ENCODE data around the gene GPC6.

The GPC6 gene

DNA sequence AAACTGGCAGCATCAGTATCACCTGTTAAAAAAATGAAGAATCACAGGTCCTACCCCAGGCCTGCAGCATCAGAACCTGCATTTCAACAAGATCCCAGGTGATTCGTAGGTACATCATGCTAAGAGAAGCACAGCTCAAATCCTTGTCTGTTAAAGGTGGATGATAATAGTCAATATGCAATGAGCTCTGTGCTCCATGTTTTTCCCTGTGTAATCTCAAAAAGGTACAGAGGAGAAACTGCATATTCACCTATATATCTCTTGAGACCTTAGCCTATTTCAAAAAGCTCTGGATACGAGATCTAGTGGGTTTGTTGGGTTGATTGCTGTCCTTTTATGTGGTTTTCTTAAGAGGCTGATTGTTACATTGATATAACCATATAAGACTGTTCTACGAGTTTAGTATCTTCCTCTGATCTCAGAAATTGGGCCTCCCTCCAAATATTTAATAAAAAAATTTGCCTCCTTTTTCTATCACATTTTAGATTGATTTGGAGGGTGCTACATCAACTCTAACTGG lies 1104.0 kb downstream of the GPC6 start:
- no peak for DNase-seq (ENCODE audit: low read depth)
- no peak for TF ChIP-seq POLR2A (IDR thresholded peaks at IDR 0.05; ENCODE audit: extremely low read depth, insufficient read length)
- TF ChIP-seq, protein P1, sequence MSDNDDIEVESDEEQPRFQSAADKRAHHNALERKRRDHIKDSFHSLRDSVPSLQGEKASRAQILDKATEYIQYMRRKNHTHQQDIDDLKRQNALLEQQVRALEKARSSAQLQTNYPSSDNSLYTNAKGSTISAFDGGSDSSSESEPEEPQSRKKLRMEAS (IDR thresholded peaks at IDR 0.05; ENCODE audit: low read depth, low read length) = no peak
- no peak overlapping the region for H3K4me3 ChIP-seq (ENCODE audit: low read depth, low read length)

DNA sequence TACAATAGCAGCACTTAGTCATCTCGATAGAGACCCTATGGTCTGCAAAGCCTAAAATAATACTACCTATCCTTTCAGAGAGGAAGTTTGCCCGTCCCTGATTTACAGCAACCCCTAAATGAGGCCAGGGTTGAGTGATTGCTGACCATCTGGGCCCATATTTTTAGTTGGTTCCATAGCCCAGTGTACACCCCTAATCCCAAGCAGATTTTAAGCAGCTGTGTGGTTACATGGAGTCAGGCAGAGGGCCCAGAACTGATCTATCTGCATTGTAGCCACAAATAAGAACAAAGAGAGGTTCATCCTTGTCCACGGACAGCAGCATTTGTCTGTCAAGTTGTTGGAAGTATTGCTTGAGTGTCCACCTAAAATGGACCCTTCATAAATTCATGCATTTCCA lies 1104.7 kb downstream of the GPC6 start:
- TF ChIP-seq MYC (IDR thresholded peaks at IDR 0.05; ENCODE audit: low read depth, low read length) (no peak), POLR2A (IDR thresholded peaks at IDR 0.05; ENCODE audit: extremely low read depth, insufficient read length) (no peak)
- TF ChIP-seq, protein P1 (IDR thresholded peaks at IDR 0.05; ENCODE audit: low read depth, low read length) = no peak
- TF ChIP-seq, protein P2, sequence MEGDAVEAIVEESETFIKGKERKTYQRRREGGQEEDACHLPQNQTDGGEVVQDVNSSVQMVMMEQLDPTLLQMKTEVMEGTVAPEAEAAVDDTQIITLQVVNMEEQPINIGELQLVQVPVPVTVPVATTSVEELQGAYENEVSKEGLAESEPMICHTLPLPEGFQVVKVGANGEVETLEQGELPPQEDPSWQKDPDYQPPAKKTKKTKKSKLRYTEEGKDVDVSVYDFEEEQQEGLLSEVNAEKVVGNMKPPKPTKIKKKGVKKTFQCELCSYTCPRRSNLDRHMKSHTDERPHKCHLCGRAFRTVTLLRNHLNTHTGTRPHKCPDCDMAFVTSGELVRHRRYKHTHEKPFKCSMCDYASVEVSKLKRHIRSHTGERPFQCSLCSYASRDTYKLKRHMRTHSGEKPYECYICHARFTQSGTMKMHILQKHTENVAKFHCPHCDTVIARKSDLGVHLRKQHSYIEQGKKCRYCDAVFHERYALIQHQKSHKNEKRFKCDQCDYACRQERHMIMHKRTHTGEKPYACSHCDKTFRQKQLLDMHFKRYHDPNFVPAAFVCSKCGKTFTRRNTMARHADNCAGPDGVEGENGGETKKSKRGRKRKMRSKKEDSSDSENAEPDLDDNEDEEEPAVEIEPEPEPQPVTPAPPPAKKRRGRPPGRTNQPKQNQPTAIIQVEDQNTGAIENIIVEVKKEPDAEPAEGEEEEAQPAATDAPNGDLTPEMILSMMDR (IDR thresholded peaks at IDR 0.05; ENCODE audit: low read depth, low read length) = no peak
- no peak for DNase-seq (ENCODE audit: low read depth)
- no peak overlapping the region for H3K4me3 ChIP-seq (ENCODE audit: low read depth, low read length)

DNA sequence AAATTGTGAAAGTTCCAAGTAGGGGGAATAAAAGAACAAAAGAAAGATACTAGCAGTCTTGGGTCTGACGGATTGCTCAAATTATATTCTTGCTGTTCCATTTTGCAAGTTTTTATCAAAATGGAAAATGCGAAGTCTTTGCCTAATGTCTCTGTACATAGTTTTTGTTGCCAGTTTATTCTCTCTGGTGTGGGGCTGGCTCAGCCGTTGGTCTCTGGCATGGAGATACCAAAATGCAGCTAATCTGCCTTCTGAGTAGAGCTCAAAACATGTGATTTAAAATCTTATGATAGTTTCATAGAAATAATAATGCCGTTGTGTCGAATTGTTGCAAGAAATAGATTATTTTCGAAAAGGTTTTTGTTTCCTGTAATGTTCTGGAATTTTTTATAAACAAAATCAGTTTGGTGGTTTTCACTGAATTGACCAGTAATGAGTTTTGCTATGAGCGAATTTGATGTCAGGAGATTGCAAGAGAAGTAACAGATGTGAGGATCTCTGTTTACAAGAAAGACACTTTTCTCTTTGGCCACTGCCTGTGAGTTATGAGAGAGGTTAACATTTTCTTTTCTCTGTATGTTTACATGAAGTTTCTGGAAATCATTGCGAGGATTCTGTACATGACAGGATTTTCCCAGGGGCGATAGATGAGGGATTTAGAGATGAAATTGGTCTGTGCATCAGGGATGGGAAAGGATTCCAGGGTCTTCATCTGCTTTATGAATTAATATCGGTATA lies 1105.9 kb downstream of the GPC6 start:
- no peak overlapping the region for H3K4me3 ChIP-seq (ENCODE audit: low read depth, low read length)
- no peak for DNase-seq (ENCODE audit: low read depth)
- TF ChIP-seq, protein P1 (IDR thresholded peaks at IDR 0.05; ENCODE audit: low read depth, low read length) = no peak
- TF ChIP-seq, protein P2 (IDR thresholded peaks at IDR 0.05; ENCODE audit: low read depth, low read length) = no peak
- TF ChIP-seq POLR2A (IDR thresholded peaks at IDR 0.05; ENCODE audit: extremely low read depth, insufficient read length) (no peak), MYC (IDR thresholded peaks at IDR 0.05; ENCODE audit: low read depth, low read length) (no peak)

DNA sequence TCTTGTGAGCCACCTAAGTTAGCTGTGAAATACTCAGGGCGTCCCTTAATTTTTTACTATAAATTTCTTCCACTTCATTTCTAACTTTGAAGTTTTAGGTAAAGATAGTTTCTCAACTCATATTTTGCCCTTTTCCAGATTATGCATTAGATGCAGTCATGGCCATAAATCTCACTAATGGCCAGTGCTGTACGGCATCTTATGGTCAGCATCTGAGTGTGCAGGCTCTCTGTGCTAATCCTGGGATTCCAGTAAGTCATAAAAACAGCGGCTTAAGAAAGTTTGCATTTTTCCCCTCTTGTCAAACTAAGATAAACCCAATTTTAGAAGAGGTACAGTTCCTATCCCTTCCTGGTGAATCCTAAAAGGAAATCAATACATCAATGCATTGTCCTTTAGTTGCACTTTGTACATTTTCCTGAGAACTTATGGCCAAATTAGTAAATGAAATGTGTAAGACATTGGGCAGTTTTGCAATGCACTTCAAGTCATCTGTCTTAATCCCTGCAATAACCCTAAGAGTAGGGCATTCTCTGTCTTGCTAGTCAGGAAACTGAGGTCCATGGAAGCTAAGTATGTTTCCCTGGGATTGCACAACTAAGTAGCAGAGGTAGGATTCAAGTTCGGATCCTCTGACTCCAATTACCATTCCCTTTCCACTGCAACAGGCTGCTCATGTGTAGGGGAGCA lies 1106.7 kb downstream of the GPC6 start:
- DNase-seq (ENCODE audit: low read depth) = no peak
- no peak overlapping the region for H3K4me3 ChIP-seq (ENCODE audit: low read depth, low read length)
- TF ChIP-seq, protein P2 (IDR thresholded peaks at IDR 0.05; ENCODE audit: low read depth, low read length) = no peak
- TF ChIP-seq, protein P1 (IDR thresholded peaks at IDR 0.05; ENCODE audit: low read depth, low read length) = no peak
- TF ChIP-seq MYC (IDR thresholded peaks at IDR 0.05; ENCODE audit: low read depth, low read length) (no peak), POLR2A (IDR thresholded peaks at IDR 0.05; ENCODE audit: extremely low read depth, insufficient read length) (no peak)

DNA sequence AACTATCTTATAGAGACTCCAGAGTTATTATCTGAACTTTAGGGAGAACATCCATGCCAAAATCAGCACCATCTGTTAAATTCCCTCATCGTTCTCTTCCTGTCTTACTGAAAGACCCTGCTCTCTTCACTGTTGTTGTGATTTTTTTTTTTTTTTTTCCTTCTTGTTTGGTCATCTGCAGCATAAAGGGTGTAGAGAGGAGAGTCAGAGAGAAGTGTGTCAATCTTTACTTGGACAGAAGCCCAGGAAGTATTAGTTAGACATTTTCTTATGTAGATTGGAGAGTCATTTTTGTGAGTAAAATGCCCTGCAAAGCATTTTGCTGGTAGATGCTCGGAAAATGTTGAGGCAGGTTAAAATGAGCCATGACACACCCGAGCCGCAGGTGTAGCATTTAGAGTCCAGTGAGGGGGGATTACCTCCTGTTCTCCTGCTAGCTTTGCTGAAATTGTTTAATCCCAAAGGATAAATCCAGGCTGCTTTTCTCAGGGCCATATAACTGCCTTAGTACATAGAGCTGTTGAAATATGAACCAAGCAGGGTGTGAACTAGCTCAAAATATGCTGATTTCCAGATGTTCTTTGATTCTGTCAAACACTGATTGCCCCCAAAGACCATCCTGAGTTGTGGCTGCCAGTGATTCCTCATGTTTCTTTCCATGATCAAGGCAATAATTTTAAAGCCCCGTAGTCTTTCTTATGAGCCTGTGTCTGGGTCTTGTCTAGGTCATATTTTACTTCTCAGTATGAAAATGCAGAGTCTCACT lies 1109.3 kb downstream of the GPC6 start:
- no peak overlapping the region for H3K4me3 ChIP-seq (ENCODE audit: low read depth, low read length)
- DNase-seq (ENCODE audit: low read depth) = no peak
- TF ChIP-seq POLR2A (IDR thresholded peaks at IDR 0.05; ENCODE audit: extremely low read depth, insufficient read length) (no peak), MYC (IDR thresholded peaks at IDR 0.05; ENCODE audit: low read depth, low read length) (no peak)
- TF ChIP-seq, protein P1 (IDR thresholded peaks at IDR 0.05; ENCODE audit: low read depth, low read length) = no peak
- TF ChIP-seq, protein P2 (IDR thresholded peaks at IDR 0.05; ENCODE audit: low read depth, low read length) = no peak

Data from NB4 (cell line).